Activated T-helper 1 cell treated with anti-CD3 and anti-CD28 coated beads, Interleukin-12 subunit alpha, Interleukin-12 subunit beta, Interleukin-2, Interleukin-4 antibody, amounts not matched to agents 30 ng/mL and 10 ng/mL and 1 ng/mL, durations not matched to agents 14 hours and 24 hours and 36 hours (primary cell): ENCODE results near the gene POMT1. TPM values are rescaled to one million over a fixed set of nuclear protein-coding genes. Genes with fewer than 3 reads are reported as not detected.
A peak's percentile ranks its signal among the peaks of the same experiment; 100 is the strongest.

Source experiments
- DNase-seq: peaks from one replicate; pipeline ENCODE4 v3.0.0; 2021; ENCODE audit warnings: low spot score
- H3K27ac Mint-ChIP-seq: one replicate; pipeline ENCODE4 v1.8.0; 2021; ENCODE audit warnings: mild to moderate bottlenecking, mixed read lengths
- H3K27me3 Mint-ChIP-seq: one replicate; pipeline ENCODE4 v1.8.0; 2022; ENCODE audit warnings: mild to moderate bottlenecking, moderate library complexity, mixed read lengths; ENCODE audit not compliant: insufficient read depth
- H3K36me3 Mint-ChIP-seq: one replicate; pipeline ENCODE4 v1.8.0; 2021; ENCODE audit warnings: low read depth, mixed read lengths
- H3K4me1 Mint-ChIP-seq: one replicate; pipeline ENCODE4 v1.8.0; 2021; ENCODE audit warnings: low read depth, mixed read lengths
- H3K4me3 Mint-ChIP-seq: one replicate; pipeline ENCODE4 v1.8.0; 2021; ENCODE audit warnings: mild to moderate bottlenecking, moderate library complexity, mixed read lengths
- H3K9me3 Mint-ChIP-seq: one replicate; pipeline ENCODE4 v1.8.0; 2021; ENCODE audit warnings: mixed read lengths
- intact Hi-C: fragments of 100-400 bp; cut with micrococcal nuclease; formaldehyde crosslinking; loops from one replicate; pipeline ENCODE4 v1.15.1; 2024
- total RNA-seq: library from RNA; stranded (reverse); gene quantifications from 2 replicates; pipeline ENCODE4 v1.2.3, GENCODE V29; 2022

The POMT1 gene
- total RNA-seq, 1 donor from 2014 or later = 39.3 TPM

- intact Hi-C loops = no loop called here
- Mint-ChIP-seq H3K9me3 (no peaks in the 10 kb centered on the region), H3K4me3 (peak overlapping the region; percentile 78), H3K27me3 (no peaks in the 10 kb centered on the region), H3K36me3 (peaks cover 22% of the 10 kb centered on the region), H3K4me1 (peaks cover 5% of the 10 kb centered on the region), H3K27ac (peak overlapping the region; percentile 73)
- no peak for DNase-seq
Observed at GRCh38 chr9:131528186-131528585, 25.5 kb downstream of the POMT1 start.

- Mint-ChIP-seq H3K4me1 (peaks cover 5% of the 10 kb centered on the region), H3K9me3 (no peaks in the 10 kb centered on the region), H3K36me3 (peaks cover 22% of the 10 kb centered on the region), H3K27ac (no peak overlapping the region), H3K27me3 (no peaks in the 10 kb centered on the region), H3K4me3 (peak overlapping the region; percentile 84)
- intact Hi-C loops = no loop called here
- DNase-seq = no peak
Observed at GRCh38 chr9:131528886-131529505, 26.3 kb downstream of the POMT1 start.

- no peak for DNase-seq
- intact Hi-C loops = no loop called here
- Mint-ChIP-seq H3K36me3 (peaks cover 17% of the 10 kb centered on the region), H3K27ac (peak overlapping the region; percentile 52), H3K4me3 (peak overlapping the region; percentile 84), H3K27me3 (peaks cover 1% of the 10 kb centered on the region), H3K9me3 (no peaks in the 10 kb centered on the region), H3K4me1 (peaks cover 12% of the 10 kb centered on the region)
Observed at GRCh38 chr9:131529597-131530545, 27.2 kb downstream of the POMT1 start.

- intact Hi-C loops = no loop called here
- DNase-seq = no peak
- Mint-ChIP-seq H3K4me1 (peaks cover 13% of the 10 kb centered on the region), H3K27me3 (peaks cover 1% of the 10 kb centered on the region), H3K9me3 (no peaks in the 10 kb centered on the region), H3K36me3 (peaks cover 17% of the 10 kb centered on the region), H3K27ac (peak overlapping the region; percentile 52), H3K4me3 (peak overlapping the region; percentile 84)
Observed at GRCh38 chr9:131530546-131530919, 27.8 kb downstream of the POMT1 start.

- Mint-ChIP-seq H3K36me3 (peaks cover 15% of the 10 kb centered on the region), H3K4me3 (peak within 1 kb of the TSS; percentile 84), H3K9me3 (no peaks in the 10 kb centered on the region), H3K27me3 (peaks cover 1% of the 10 kb centered on the region), H3K27ac (peak within 1 kb of the TSS; percentile 52), H3K4me1 (peaks cover 13% of the 10 kb centered on the region)
- DNase-seq = peak; percentile 71
- intact Hi-C loops = loop anchor here (1.0 kb wide), 2 partner anchors 31 to 158 kb away; no protein-coding TSS in a partner anchor
Observed at GRCh38 chr9:131530920-131531832, 28.5 kb downstream of the POMT1 start, which contains the start of gene UCK1. Gene UCK1 (minus strand): TSS chr9:131531263. CDS start chr9:131531174, 89 bp downstream.

- no peaks in the 10 kb centered on the region for H3K9me3 Mint-ChIP-seq
- no peak overlapping the region for H3K27ac Mint-ChIP-seq
- H3K4me3 Mint-ChIP-seq = peak overlapping the region; percentile 37
- peaks cover under 1% of the 10 kb centered on the region for H3K36me3 Mint-ChIP-seq
- DNase-seq = no peak
- H3K4me1 Mint-ChIP-seq = peaks cover 18% of the 10 kb centered on the region
- intact Hi-C loops = no loop called here
- H3K27me3 Mint-ChIP-seq = peaks cover 1% of the 10 kb centered on the region
Observed at GRCh38 chr9:131534721-131535237, 32.1 kb downstream of the POMT1 start.

GRCh38 chr9:131537946-131538345, 35.2 kb downstream of the POMT1 start:
- Mint-ChIP-seq H3K27me3 (peaks cover 4% of the 10 kb centered on the region), H3K4me1 (peaks cover 16% of the 10 kb centered on the region), H3K27ac (no peak overlapping the region), H3K4me3 (no peak overlapping the region), H3K36me3 (no peaks in the 10 kb centered on the region), H3K9me3 (peaks cover 4% of the 10 kb centered on the region)
- no peak for DNase-seq
- intact Hi-C loops = no loop called here

- no peak for DNase-seq
- peaks cover 15% of the 10 kb centered on the region for H3K4me1 Mint-ChIP-seq
- intact Hi-C loops = no loop called here
- no peak overlapping the region for H3K4me3 Mint-ChIP-seq
- peaks cover 18% of the 10 kb centered on the region for H3K9me3 Mint-ChIP-seq
- H3K27me3 Mint-ChIP-seq = peaks cover 14% of the 10 kb centered on the region
- H3K36me3 Mint-ChIP-seq = no peaks in the 10 kb centered on the region
- H3K27ac Mint-ChIP-seq = no peak overlapping the region
Observed at GRCh38 chr9:131539223-131539923, 36.7 kb downstream of the POMT1 start.

GRCh38 chr9:131543141-131543540, 40.4 kb downstream of the POMT1 start:
- Mint-ChIP-seq H3K4me3 (no peak overlapping the region), H3K36me3 (peaks cover 2% of the 10 kb centered on the region), H3K9me3 (peaks cover 20% of the 10 kb centered on the region), H3K4me1 (peaks cover 9% of the 10 kb centered on the region), H3K27me3 (peaks cover 37% of the 10 kb centered on the region), H3K27ac (no peak overlapping the region)
- no peak for DNase-seq
- intact Hi-C loops = no loop called here

- peaks cover 58% of the 10 kb centered on the region for H3K27me3 Mint-ChIP-seq
- H3K27ac Mint-ChIP-seq = no peak within 1 kb of the TSS
- intact Hi-C loops = no loop called here
- peaks cover 20% of the 10 kb centered on the region for H3K9me3 Mint-ChIP-seq
- H3K4me3 Mint-ChIP-seq = no peak within 1 kb of the TSS
- H3K36me3 Mint-ChIP-seq = peaks cover 2% of the 10 kb centered on the region
- no peak for DNase-seq
- H3K4me1 Mint-ChIP-seq = no peaks in the 10 kb centered on the region
Observed at GRCh38 chr9:131545003-131545785, 42.5 kb downstream of the POMT1 start, which contains the start of gene PRRT1B. Gene PRRT1B (plus strand): TSS chr9:131545523. CDS start chr9:131545616, 93 bp downstream.

- intact Hi-C loops = no loop called here
- peaks cover 20% of the 10 kb centered on the region for H3K9me3 Mint-ChIP-seq
- no peak for DNase-seq
- peaks cover 2% of the 10 kb centered on the region for H3K36me3 Mint-ChIP-seq
- H3K27me3 Mint-ChIP-seq = peaks cover 61% of the 10 kb centered on the region
- H3K4me1 Mint-ChIP-seq = no peaks in the 10 kb centered on the region
- H3K4me3 Mint-ChIP-seq = no peak overlapping the region
- no peak overlapping the region for H3K27ac Mint-ChIP-seq
Observed at GRCh38 chr9:131545786-131546335, 43.1 kb downstream of the POMT1 start.
